ENCODE data around the gene SLC9A1. TPM values are rescaled to one million over a fixed set of nuclear protein-coding genes. Genes with fewer than 3 reads are reported as not detected.

Gene SLC9A1
- total RNA-seq, 2 experiments from 2014 or later: 14.2 to 19.0 TPM

- TF ChIP-seq CTCF (IDR thresholded peaks at IDR 0.05): no peak
- ChIA-PET POLR2A (interaction anchor here (1.6 to 11.1 kb wide), 2 partner anchors 12 to 92 kb away, joined by 5 to 179 read pairs; partner anchors contain the start of genes SLC9A1 and WDTC1), CTCF (interaction anchor here (0.5 to 3.4 kb wide), 2 partner anchors 12 to 330 kb away, joined by 3 to 14 read pairs; partner anchors contain the start of gene SLC9A1)
- ATAC-seq (ENCODE audit: poor library complexity) (peak; percentile 73), DNase-seq (peak in 7 of 14 experiments; percentile 4 to 63 (median 29))
- Histone ChIP-seq H3K4me1 (ENCODE audit: insufficient read depth, low read length) (peaks cover 47% of the 10 kb centered on the region), H3K9me3 (ENCODE audit: control insufficient read depth in 1 of 2, insufficient read depth in 1 of 2, low read length in 2 of 2) (peaks cover 0 to 3% of the 10 kb centered on the region in 2 experiments), H3K4me3 (ENCODE audit: low read length) (no peak overlapping the region), H3K36me3 (ENCODE audit: insufficient read depth, low read length) (no peaks in the 10 kb centered on the region), H3K27ac (ENCODE audit: low read depth in 1 of 2, low read length in 2 of 2) (peak overlapping the region; percentile 46 to 58), H3K27me3 (ENCODE audit: control insufficient read depth in 1 of 2, insufficient read depth in 2 of 2, low read length in 2 of 2) (no peaks in the 10 kb centered on the region)
- Mint-ChIP-seq H3K4me3 (peak overlapping the region; percentile 36), H3K27me3 (no peaks in the 10 kb centered on the region), H3K9me3 (no peaks in the 10 kb centered on the region), H3K4me1 (ENCODE audit: low read depth) (peaks cover 62% of the 10 kb centered on the region), H3K36me3 (ENCODE audit: low read depth) (no peaks in the 10 kb centered on the region), H3K27ac (peak overlapping the region; percentile 92)
- intact Hi-C loops (cut with DNase I, micrococcal nuclease): no loop called here
Observed at GRCh38 chr1:27142464-27142863, 12.5 kb downstream of the SLC9A1 start.

GRCh38 chr1:27141266-27142003, 13.5 kb downstream of the SLC9A1 start:
- H3K27ac ChIP-seq (ENCODE audit: low read depth in 1 of 2, low read length in 2 of 2): peak overlapping the region; percentile 23 to 58
- H3K4me1 Mint-ChIP-seq (ENCODE audit: low read depth): peaks cover 72% of the 10 kb centered on the region
- no peak for TF ChIP-seq CTCF (IDR thresholded peaks at IDR 0.05)

GRCh38 chr1:27139980-27140379, 14.9 kb downstream of the SLC9A1 start:
- no peaks in the 10 kb centered on the region for H3K27me3 ChIP-seq (ENCODE audit: control insufficient read depth in 1 of 2, insufficient read depth in 2 of 2, low read length in 2 of 2)
- POLR2A ChIA-PET: interaction anchor here (1.5 to 11.1 kb wide), 2 partner anchors 15 to 28 kb away, joined by 5 to 179 read pairs; partner anchors contain the start of gene SLC9A1
- no peaks in the 10 kb centered on the region for H3K27me3 Mint-ChIP-seq
- no peak for TF ChIP-seq CTCF (IDR thresholded peaks at IDR 0.05)
- no peaks in the 10 kb centered on the region for H3K9me3 ChIP-seq (ENCODE audit: control insufficient read depth in 1 of 2, insufficient read depth in 1 of 2, low read length in 2 of 2)
- no peaks in the 10 kb centered on the region for H3K36me3 ChIP-seq (ENCODE audit: insufficient read depth, low read length)
- CTCF ChIA-PET: interaction anchor here (1.3 kb wide), 1 partner anchor 15 kb away, joined by 3 read pairs; the partner anchor contains the start of gene SLC9A1
- H3K4me3 ChIP-seq (ENCODE audit: low read length): no peak overlapping the region
- peak overlapping the region; percentile 98 for H3K27ac Mint-ChIP-seq
- no peaks in the 10 kb centered on the region for H3K36me3 Mint-ChIP-seq (ENCODE audit: low read depth)
- no peaks in the 10 kb centered on the region for H3K9me3 Mint-ChIP-seq
- no peak overlapping the region for H3K4me3 Mint-ChIP-seq
- H3K27ac ChIP-seq (ENCODE audit: low read depth in 1 of 2, low read length in 2 of 2): no peak overlapping the region
- intact Hi-C loops (cut with DNase I, micrococcal nuclease): no loop called here
- no peak for ATAC-seq (ENCODE audit: poor library complexity)
- no peak for DNase-seq
- peaks cover 85% of the 10 kb centered on the region for H3K4me1 Mint-ChIP-seq (ENCODE audit: low read depth)
- H3K4me1 ChIP-seq (ENCODE audit: insufficient read depth, low read length): peaks cover 66% of the 10 kb centered on the region

More at GRCh38 chr1:27141266-27142003, 13.5 kb downstream of the SLC9A1 start:
- ChIA-PET CTCF (interaction anchor here (3.4 kb wide), 1 partner anchor 13 kb away, joined by 14 read pairs; the partner anchor contains the start of gene SLC9A1), POLR2A (interaction anchor here (11.1 kb wide), 1 partner anchor 13 kb away, joined by 179 read pairs; the partner anchor contains the start of gene SLC9A1)
- no peaks in the 10 kb centered on the region for H3K27me3 Mint-ChIP-seq
- ATAC-seq (ENCODE audit: poor library complexity) (no peak), DNase-seq (no peak)
- Histone ChIP-seq H3K4me3 (ENCODE audit: low read length) (no peak overlapping the region), H3K27me3 (ENCODE audit: control insufficient read depth in 1 of 2, insufficient read depth in 2 of 2, low read length in 2 of 2) (no peaks in the 10 kb centered on the region), H3K36me3 (ENCODE audit: insufficient read depth, low read length) (no peaks in the 10 kb centered on the region), H3K4me1 (ENCODE audit: insufficient read depth, low read length) (peaks cover 57% of the 10 kb centered on the region), H3K9me3 (ENCODE audit: control insufficient read depth in 1 of 2, insufficient read depth in 1 of 2, low read length in 2 of 2) (peaks cover 0 to 3% of the 10 kb centered on the region in 2 experiments)
- H3K9me3 Mint-ChIP-seq: no peaks in the 10 kb centered on the region
- H3K36me3 Mint-ChIP-seq (ENCODE audit: low read depth): no peaks in the 10 kb centered on the region
- H3K4me3 Mint-ChIP-seq: no peak overlapping the region
- intact Hi-C loops (cut with DNase I, micrococcal nuclease): no loop called here
- H3K27ac Mint-ChIP-seq: peak overlapping the region; percentile 92
